Right hindlimb (tissue), 1 donor: ENCODE results near the gene SULT1C2.
A peak's percentile ranks its signal among the peaks of the same experiment; 100 is the strongest.
"Not testable (repeated sequence)": the region's sequence is repeated elsewhere in the genome, so short reads cannot be mapped to it uniquely, and the experiment has no call there.

Source experiments
- DNase-seq: peaks from one replicate; pipeline ENCODE4 v3.0.0-alpha.2; 2018

Gene SULT1C2

GRCh38 chr2:108288534-108289106 lies at the start of gene SULT1C2:
Gene SULT1C2 (plus strand): TSS chr2:108288895. CDS start chr2:108293668, 4,773 bp downstream.
- peak; percentile 29 for DNase-seq

- DNase-seq, result no peak
These were observed 48.9 kb upstream of the SULT1C2 start, which contains the start of gene SULT1C3 for GRCh38 chr2:108239786-108240185. Gene SULT1C3 (plus strand): TSS chr2:108239968. CDS start chr2:108247195, 7,227 bp downstream.

- DNase-seq, result no peak
These were observed 47.7 kb upstream of the SULT1C2 start for GRCh38 chr2:108240966-108241365.

GRCh38 chr2:108243566-108243965 lies 45.1 kb upstream of the SULT1C2 start:
- no peak for DNase-seq

- no peak for DNase-seq
These were observed 43.9 kb upstream of the SULT1C2 start for GRCh38 chr2:108244667-108245414.

- DNase-seq, result no peak
These were observed 35.6 kb upstream of the SULT1C2 start for GRCh38 chr2:108253106-108253505.

GRCh38 chr2:108257757-108258331 lies 30.9 kb upstream of the SULT1C2 start:
- DNase-seq, result no peak

GRCh38 chr2:108260773-108261172 lies 27.9 kb upstream of the SULT1C2 start:
- no peak for DNase-seq

GRCh38 chr2:108262036-108262435 lies 26.7 kb upstream of the SULT1C2 start:
- DNase-seq, result no peak

GRCh38 chr2:108263401-108263800 lies 25.3 kb upstream of the SULT1C2 start:
- no peak for DNase-seq

GRCh38 chr2:108266218-108266617 lies 22.5 kb upstream of the SULT1C2 start:
- no peak for DNase-seq

GRCh38 chr2:108267101-108267500 lies 21.6 kb upstream of the SULT1C2 start:
- DNase-seq, result no peak

GRCh38 chr2:108268001-108268400 lies 20.7 kb upstream of the SULT1C2 start:
- no peak for DNase-seq

GRCh38 chr2:108270346-108270745 lies 18.3 kb upstream of the SULT1C2 start:
- DNase-seq, result no peak

GRCh38 chr2:108270768-108271506 lies 17.8 kb upstream of the SULT1C2 start:
- no peak for DNase-seq

- DNase-seq, result peak; percentile 54
These were observed 16.9 kb upstream of the SULT1C2 start for GRCh38 chr2:108271691-108272253.

- no peak for DNase-seq
These were observed 10.1 kb upstream of the SULT1C2 start for GRCh38 chr2:108278631-108279030.

- DNase-seq, result no peak
These were observed 9.2 kb upstream of the SULT1C2 start for GRCh38 chr2:108279468-108279867.

GRCh38 chr2:108280466-108280865 lies 8.2 kb upstream of the SULT1C2 start:
- no peak for DNase-seq

GRCh38 chr2:108284566-108284965 lies 4.1 kb upstream of the SULT1C2 start:
- DNase-seq, result not testable (repeated sequence)

GRCh38 chr2:108285616-108286015 lies 3.1 kb upstream of the SULT1C2 start:
- DNase-seq, result no peak

- no peak for DNase-seq
These were observed 1.5 kb upstream of the SULT1C2 start for GRCh38 chr2:108287169-108287568.

- no peak for DNase-seq
These were observed 5.2 kb downstream of the SULT1C2 start for GRCh38 chr2:108293850-108294249.
